Measurements from ENCODE around the gene CACFD1. TPM values are rescaled to one million over a fixed set of nuclear protein-coding genes. Genes with fewer than 3 reads are reported as not detected.

The CACFD1 gene
- total and polyA plus RNA-seq, 2 donors (not counting 1 experiment from before 2014, with no cell fraction given), result 27.4 to 31.1 TPM

DNA sequence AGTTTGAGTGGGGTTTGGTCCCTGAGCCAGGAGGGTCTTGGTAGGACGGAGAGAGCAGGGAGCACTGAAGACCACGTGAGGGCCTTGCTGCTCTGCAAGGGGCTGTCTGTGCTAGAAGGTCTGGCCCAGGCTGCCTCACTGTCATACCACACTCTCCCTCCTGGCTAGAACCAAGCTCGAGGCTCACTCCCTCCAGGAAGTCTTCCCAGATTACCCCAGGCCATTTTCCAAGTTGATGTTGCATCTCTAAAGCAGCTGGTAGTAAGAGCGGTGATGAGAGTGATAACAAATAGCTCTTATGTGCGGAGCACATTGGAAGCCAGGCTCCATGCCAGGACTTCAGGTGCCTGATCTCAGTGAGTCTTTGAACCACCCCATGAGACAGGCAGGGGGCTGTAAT lies 58.4 kb downstream of the CACFD1 start:
- ATAC-seq (ENCODE audit: low read depth), result no peak
- ChIA-PET POLR2A (no interaction called here), CTCF (no interaction called here)
- Mint-ChIP-seq H3K9me3 (ENCODE audit: insufficient read depth) (no peaks in the 10 kb centered on the region), H3K4me3 (no peak overlapping the region), H3K27me3 (peaks cover 8% of the 10 kb centered on the region), H3K27ac (no peak overlapping the region), H3K4me1 (no peaks in the 10 kb centered on the region)
- TF ChIP-seq CTCF (IDR thresholded peaks at IDR 0.05) (no peak), EZH2 (IDR thresholded peaks at IDR 0.05; ENCODE audit: borderline replicate concordance, insufficient read depth, low read depth, low read length, poor library complexity, severe bottlenecking) (no peak)
- Histone ChIP-seq H3K4me1 (ENCODE audit: control insufficient read depth in 2 of 2, insufficient read depth in 2 of 2, low read length in 2 of 2) (no peaks in the 10 kb centered on the region), H4K20me1 (ENCODE audit: control insufficient read depth, insufficient read depth, low read length, poor library complexity, severe bottlenecking) (no peaks in the 10 kb centered on the region), H3K9ac (ENCODE audit: low read length) (no peak overlapping the region), H3K9me3 (ENCODE audit: control extremely low read depth in 1 of 3, control insufficient read depth in 2 of 3, insufficient read depth in 1 of 3, low read length in 2 of 3) (no peaks in the 10 kb centered on the region), H3K4me3 (ENCODE audit: control extremely low read depth in 1 of 5, extremely low read depth in 1 of 5, insufficient read depth in 1 of 5, low read depth in 2 of 5, low read length in 4 of 5) (no peak overlapping the region), H3K79me2 (ENCODE audit: control insufficient read depth, insufficient read depth, low read length) (no peaks in the 10 kb centered on the region), H3K4me2 (replicated peaks; ENCODE audit: low read depth, low read length, poor library complexity, severe bottlenecking) (no peak overlapping the region), H3K27me3 (replicated peaks in 1 of 4; ENCODE audit: control extremely low read depth in 1 of 4, control insufficient read depth in 3 of 4, insufficient read depth in 4 of 4, low read length in 3 of 4) (peaks cover 0 to 4% (median 0%) of the 10 kb centered on the region in 4 experiments), H3K36me3 (replicated peaks in 1 of 2; ENCODE audit: control extremely low read depth in 1 of 2, control insufficient read depth in 1 of 2, extremely low read depth in 1 of 2, insufficient read depth in 2 of 2, low read length in 1 of 2) (no peaks in the 10 kb centered on the region), H3K27ac (ENCODE audit: low read length in 2 of 2) (no peak overlapping the region), H2AFZ (ENCODE audit: insufficient read depth, low read depth, low read length, poor library complexity, severe bottlenecking) (no peak overlapping the region)
- intact Hi-C loops (cut with micrococcal nuclease), result no loop called here
- no peak for DNase-seq
- WGBS (ENCODE audit: insufficient coverage), result 92% methylated on average over 2 of the region's 5 CpGs

DNA sequence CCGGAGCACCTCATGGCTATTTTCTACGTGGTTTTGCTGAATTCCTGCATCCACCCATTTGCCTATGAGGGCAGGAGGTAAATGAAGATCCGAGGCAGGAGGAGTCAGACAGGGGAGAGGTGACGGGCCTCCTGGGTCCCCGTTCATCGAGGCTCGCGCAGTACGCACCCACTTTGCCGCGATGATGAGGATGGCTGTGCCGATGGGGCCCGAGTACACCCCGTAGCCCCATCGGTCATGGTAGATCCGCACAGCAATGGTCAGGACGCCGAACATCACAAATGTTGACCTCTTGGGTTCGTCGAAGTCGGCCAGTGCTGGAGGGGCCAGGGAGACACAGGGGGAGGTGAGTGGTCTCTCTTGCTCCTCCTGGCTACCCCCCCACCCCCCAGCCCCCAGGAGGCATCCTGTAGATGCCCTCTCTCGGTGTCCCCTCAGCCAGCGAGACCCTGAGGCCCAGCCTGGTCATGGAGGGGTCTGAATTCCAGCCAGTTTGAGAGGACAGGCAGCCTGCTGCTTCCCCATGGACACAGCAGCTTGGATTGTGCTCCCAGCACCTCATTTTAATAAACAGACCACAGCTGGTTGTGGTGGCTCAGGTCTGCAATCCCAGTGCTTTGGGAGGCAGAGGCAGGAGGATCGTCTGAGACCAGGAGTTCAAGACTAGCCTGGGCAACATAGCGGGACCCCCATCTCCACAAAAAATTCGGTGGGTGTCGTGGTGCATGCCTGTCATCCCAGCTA lies 59.1 kb downstream of the CACFD1 start:
- H3K27me3 Mint-ChIP-seq, result peaks cover 8% of the 10 kb centered on the region
- Histone ChIP-seq H2AFZ (ENCODE audit: insufficient read depth, low read depth, low read length, poor library complexity, severe bottlenecking) (no peak overlapping the region), H3K4me1 (ENCODE audit: control insufficient read depth in 2 of 2, insufficient read depth in 2 of 2, low read length in 2 of 2) (no peaks in the 10 kb centered on the region), H3K9ac (ENCODE audit: low read length) (no peak overlapping the region), H3K4me3 (ENCODE audit: control extremely low read depth in 1 of 5, extremely low read depth in 1 of 5, insufficient read depth in 1 of 5, low read depth in 2 of 5, low read length in 4 of 5) (no peak overlapping the region), H3K4me2 (replicated peaks; ENCODE audit: low read depth, low read length, poor library complexity, severe bottlenecking) (no peak overlapping the region), H3K36me3 (replicated peaks in 1 of 2; ENCODE audit: control extremely low read depth in 1 of 2, control insufficient read depth in 1 of 2, extremely low read depth in 1 of 2, insufficient read depth in 2 of 2, low read length in 1 of 2) (no peaks in the 10 kb centered on the region), H3K27ac (ENCODE audit: low read length in 2 of 2) (no peak overlapping the region), H3K9me3 (ENCODE audit: control extremely low read depth in 1 of 3, control insufficient read depth in 2 of 3, insufficient read depth in 1 of 3, low read length in 2 of 3) (no peaks in the 10 kb centered on the region), H4K20me1 (ENCODE audit: control insufficient read depth, insufficient read depth, low read length, poor library complexity, severe bottlenecking) (no peaks in the 10 kb centered on the region), H3K79me2 (ENCODE audit: control insufficient read depth, insufficient read depth, low read length) (no peaks in the 10 kb centered on the region), H3K27me3 (replicated peaks in 1 of 4; ENCODE audit: control extremely low read depth in 1 of 4, control insufficient read depth in 3 of 4, insufficient read depth in 4 of 4, low read length in 3 of 4) (peaks cover 0 to 4% (median 0%) of the 10 kb centered on the region in 4 experiments)
- H3K4me1 Mint-ChIP-seq, result no peaks in the 10 kb centered on the region
- ATAC-seq (ENCODE audit: low read depth), result no peak
- no peak overlapping the region for H3K4me3 Mint-ChIP-seq
- no peak for TF ChIP-seq CTCF (IDR thresholded peaks at IDR 0.05)
- no peak for TF ChIP-seq EZH2 (IDR thresholded peaks at IDR 0.05; ENCODE audit: borderline replicate concordance, insufficient read depth, low read depth, low read length, poor library complexity, severe bottlenecking)
- ChIA-PET CTCF (no interaction called here), POLR2A (no interaction called here)
- no peak for DNase-seq
- intact Hi-C loops (cut with micrococcal nuclease), result no loop called here
- no peak overlapping the region for H3K27ac Mint-ChIP-seq
- 93% methylated on average over 21 of the region's 27 CpGs for WGBS (ENCODE audit: insufficient coverage)
- no peaks in the 10 kb centered on the region for H3K9me3 Mint-ChIP-seq (ENCODE audit: insufficient read depth)
